ENCODE results near the gene PRKAR2A. TPM values are rescaled to one million over a fixed set of nuclear protein-coding genes. Genes with fewer than 3 reads are reported as not detected.

The PRKAR2A gene
- total RNA-seq, 1 donor from 2014 or later = 47.6 TPM

DNA sequence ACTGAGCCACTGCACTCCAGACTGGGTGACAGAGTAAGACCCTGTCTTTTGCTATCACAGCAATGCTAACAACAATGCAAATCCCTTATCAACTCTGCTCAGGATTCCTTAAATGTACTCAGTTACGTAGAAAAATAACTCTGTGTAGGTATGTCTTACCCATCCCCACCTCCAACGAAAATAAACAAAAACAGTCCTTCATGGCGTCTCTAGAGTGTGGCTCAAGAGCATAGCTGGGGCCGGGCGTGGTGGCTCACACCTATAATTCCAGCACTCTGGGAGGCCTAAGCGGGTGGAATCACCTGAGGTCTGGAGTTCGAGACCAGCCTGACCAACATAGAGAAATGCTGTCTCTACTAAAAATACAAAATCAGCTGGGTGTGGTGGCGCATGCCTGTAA, 148.8 kb downstream of the PRKAR2A start:
- DNase-seq (no peak), ATAC-seq (peak; percentile 25)
- TF ChIP-seq, protein P1, sequence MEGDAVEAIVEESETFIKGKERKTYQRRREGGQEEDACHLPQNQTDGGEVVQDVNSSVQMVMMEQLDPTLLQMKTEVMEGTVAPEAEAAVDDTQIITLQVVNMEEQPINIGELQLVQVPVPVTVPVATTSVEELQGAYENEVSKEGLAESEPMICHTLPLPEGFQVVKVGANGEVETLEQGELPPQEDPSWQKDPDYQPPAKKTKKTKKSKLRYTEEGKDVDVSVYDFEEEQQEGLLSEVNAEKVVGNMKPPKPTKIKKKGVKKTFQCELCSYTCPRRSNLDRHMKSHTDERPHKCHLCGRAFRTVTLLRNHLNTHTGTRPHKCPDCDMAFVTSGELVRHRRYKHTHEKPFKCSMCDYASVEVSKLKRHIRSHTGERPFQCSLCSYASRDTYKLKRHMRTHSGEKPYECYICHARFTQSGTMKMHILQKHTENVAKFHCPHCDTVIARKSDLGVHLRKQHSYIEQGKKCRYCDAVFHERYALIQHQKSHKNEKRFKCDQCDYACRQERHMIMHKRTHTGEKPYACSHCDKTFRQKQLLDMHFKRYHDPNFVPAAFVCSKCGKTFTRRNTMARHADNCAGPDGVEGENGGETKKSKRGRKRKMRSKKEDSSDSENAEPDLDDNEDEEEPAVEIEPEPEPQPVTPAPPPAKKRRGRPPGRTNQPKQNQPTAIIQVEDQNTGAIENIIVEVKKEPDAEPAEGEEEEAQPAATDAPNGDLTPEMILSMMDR (IDR thresholded peaks at IDR 0.05) = no peak
- H3K27me3 ChIP-seq = no peaks in the 10 kb centered on the region
- intact Hi-C loops (cut with DNase I) = no loop called here
- no peaks in the 10 kb centered on the region for H3K9me3 ChIP-seq
- H3K4me1 ChIP-seq = peaks cover 15% of the 10 kb centered on the region
- H3K27ac ChIP-seq = no peak overlapping the region
- no peak overlapping the region for H3K4me3 ChIP-seq
- peaks cover 45% of the 10 kb centered on the region for H3K36me3 ChIP-seq

DNA sequence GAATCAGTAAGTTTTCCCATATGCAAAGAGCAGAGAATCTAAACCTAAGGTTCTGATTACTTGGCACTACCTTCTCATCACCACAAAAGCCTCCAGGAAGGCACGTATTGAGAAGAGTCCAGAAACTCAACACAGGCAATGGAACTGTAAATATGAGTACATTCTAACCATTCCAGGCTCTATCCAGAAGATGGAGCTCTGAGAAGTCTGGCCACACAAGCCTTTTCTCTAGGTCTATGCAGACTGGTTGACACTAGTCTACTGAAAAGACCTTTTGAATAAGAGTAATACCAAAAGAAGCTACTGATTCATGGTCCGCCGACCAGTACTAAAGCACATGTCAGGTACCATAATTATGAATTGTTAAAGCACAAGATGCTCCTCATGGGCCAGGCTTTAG, 149.7 kb downstream of the PRKAR2A start:
- intact Hi-C loops (cut with DNase I) = no loop called here
- H3K4me1 ChIP-seq = peaks cover 16% of the 10 kb centered on the region
- no peaks in the 10 kb centered on the region for H3K27me3 ChIP-seq
- TF ChIP-seq, protein P1 (IDR thresholded peaks at IDR 0.05) = no peak
- DNase-seq (no peak), ATAC-seq (no peak)
- no peak overlapping the region for H3K27ac ChIP-seq
- peaks cover 55% of the 10 kb centered on the region for H3K36me3 ChIP-seq
- no peaks in the 10 kb centered on the region for H3K9me3 ChIP-seq
- no peak overlapping the region for H3K4me3 ChIP-seq

DNA sequence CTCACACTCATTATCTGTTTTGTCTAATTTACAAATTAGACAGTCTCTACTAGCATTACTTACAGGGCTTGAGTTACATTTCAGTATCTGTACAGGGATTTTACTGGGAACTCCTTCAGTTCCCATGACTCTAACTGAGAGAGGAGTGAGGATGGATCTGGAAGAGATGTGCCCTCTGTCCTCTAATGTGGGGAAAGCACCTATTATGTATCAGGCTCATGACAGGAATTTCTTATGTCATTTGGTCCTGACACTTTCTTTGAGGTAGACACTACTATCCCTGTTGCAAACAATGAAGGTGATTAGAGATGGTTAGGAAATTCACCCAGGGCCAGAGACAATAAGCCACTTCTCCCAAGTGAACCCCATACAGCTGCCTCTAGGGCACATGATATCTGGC, 151.1 kb downstream of the PRKAR2A start:
- Histone ChIP-seq H3K36me3 (peaks cover 68% of the 10 kb centered on the region), H3K27me3 (no peaks in the 10 kb centered on the region), H3K4me3 (no peak overlapping the region), H3K27ac (no peak overlapping the region), H3K4me1 (peaks cover 16% of the 10 kb centered on the region), H3K9me3 (no peaks in the 10 kb centered on the region)
- ATAC-seq = no peak
- DNase-seq = no peak
- intact Hi-C loops (cut with DNase I) = no loop called here
- TF ChIP-seq, protein P1 (IDR thresholded peaks at IDR 0.05) = no peak

Other genes with a start within 250 kb of the PRKAR2A start
- gene UQCRC1, start 238.2 kb downstream of the PRKAR2A start, total RNA-seq = 126 TPM
- gene TMEM89, start 226.1 kb downstream of the PRKAR2A start, total RNA-seq = not detected
- 19.9 TPM for gene SLC26A6, start 212.4 kb downstream of the PRKAR2A start, total RNA-seq
- gene CELSR3, start 185.0 kb downstream of the PRKAR2A start, total RNA-seq = 1.2 TPM
- gene NCKIPSD, start 162.0 kb downstream of the PRKAR2A start, total RNA-seq = 18.3 TPM
- gene IP6K2, start 130.7 kb downstream of the PRKAR2A start, total RNA-seq = 44.2 TPM
- gene SLC25A20, start 51.0 kb upstream of the PRKAR2A start, total RNA-seq = 26.0 TPM
- 88.1 TPM for gene ARIH2, start 71.0 kb upstream of the PRKAR2A start, total RNA-seq
- 38.0 TPM for gene P4HTM, start 142.4 kb upstream of the PRKAR2A start, total RNA-seq
- gene WDR6, start 159.5 kb upstream of the PRKAR2A start, total RNA-seq = 172 TPM
- gene DALRD3, start 170.7 kb upstream of the PRKAR2A start, total RNA-seq = 19.0 TPM
- 77.6 TPM for gene NDUFAF3, start 174.2 kb upstream of the PRKAR2A start, total RNA-seq
- 107 TPM for gene IMPDH2, start 181.5 kb upstream of the PRKAR2A start, total RNA-seq
- 83.9 TPM for gene QRICH1, start 246.2 kb upstream of the PRKAR2A start, total RNA-seq

All from upper lobe of right lung (tissue), 1 donor.